Fibroblast of lung (primary cell): ENCODE measurements around the gene DPH5.

Experiments
- EZH2 ChIP-seq: IDR thresholded peaks from 2 replicates; pipeline ENCODE4 v1.5.1; 2012; ENCODE audit warnings: low read length, control low read depth, mild to moderate bottlenecking; ENCODE audit errors: missing control alignments
- TF ChIP-seq, protein P1 (sequence below), 2 donors: IDR thresholded peaks in 1 of 2; conservative IDR thresholded peaks in 1 of 2; 1 replicate in 1 of 2; 2 replicates in 1 of 2; pipeline ENCODE4 v1.5.1; 2011 to 2012; ENCODE audit warnings: low read length in 2 of 2, control low read depth in 1 of 2, inconsistent platforms in 1 of 2, low read depth in 1 of 2, mild to moderate bottlenecking in 1 of 2

- TF ChIP-seq, protein P1, sequence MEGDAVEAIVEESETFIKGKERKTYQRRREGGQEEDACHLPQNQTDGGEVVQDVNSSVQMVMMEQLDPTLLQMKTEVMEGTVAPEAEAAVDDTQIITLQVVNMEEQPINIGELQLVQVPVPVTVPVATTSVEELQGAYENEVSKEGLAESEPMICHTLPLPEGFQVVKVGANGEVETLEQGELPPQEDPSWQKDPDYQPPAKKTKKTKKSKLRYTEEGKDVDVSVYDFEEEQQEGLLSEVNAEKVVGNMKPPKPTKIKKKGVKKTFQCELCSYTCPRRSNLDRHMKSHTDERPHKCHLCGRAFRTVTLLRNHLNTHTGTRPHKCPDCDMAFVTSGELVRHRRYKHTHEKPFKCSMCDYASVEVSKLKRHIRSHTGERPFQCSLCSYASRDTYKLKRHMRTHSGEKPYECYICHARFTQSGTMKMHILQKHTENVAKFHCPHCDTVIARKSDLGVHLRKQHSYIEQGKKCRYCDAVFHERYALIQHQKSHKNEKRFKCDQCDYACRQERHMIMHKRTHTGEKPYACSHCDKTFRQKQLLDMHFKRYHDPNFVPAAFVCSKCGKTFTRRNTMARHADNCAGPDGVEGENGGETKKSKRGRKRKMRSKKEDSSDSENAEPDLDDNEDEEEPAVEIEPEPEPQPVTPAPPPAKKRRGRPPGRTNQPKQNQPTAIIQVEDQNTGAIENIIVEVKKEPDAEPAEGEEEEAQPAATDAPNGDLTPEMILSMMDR (conservative IDR thresholded peaks at IDR 0.05 in 1 of 2, IDR thresholded peaks at IDR 0.05 in 1 of 2; ENCODE audit: low read depth in 1 of 2, low read length in 2 of 2), result no peak
- TF ChIP-seq EZH2, result no peak
Measured at GRCh38 chr1:101040666-101041065, 15.1 kb upstream of the DPH5 start.
